Measurements from ENCODE around the gene ADO. TPM values are rescaled to one million over a fixed set of nuclear protein-coding genes. Genes with fewer than 3 reads are reported as not detected.
A peak's percentile ranks its signal among the peaks of the same experiment; 100 is the strongest.
"Not testable (repeated sequence)": the region's sequence is repeated elsewhere in the genome, so short reads cannot be mapped to it uniquely, and the experiment has no call there.

Gene ADO
- total and polyA plus RNA-seq, 8 donors = 1.8 to 25.4 (median 12.7) TPM

GRCh38 chr10:62772186-62772974 is 32.1 kb upstream of the ADO start:
- WGBS, 5 donors = 61 to 74% (median 67%) methylated on average over 7 of the region's 7 CpGs
- Histone ChIP-seq H3K36me3 (no peaks in the 10 kb centered on the region), H3K4me3 (no peak overlapping the region), H3K9me3 (no peaks in the 10 kb centered on the region), H3K4me1 (no peaks in the 10 kb centered on the region), H3K27ac (no peak overlapping the region), H3K27me3 (peaks cover 0 to 14% (median 0%) of the 10 kb centered on the region in 3 donors)
- intact Hi-C loops (cut with DNase I; ENCODE audit: low total_unique reads) = no loop called here
- DNase-seq = peak in 1 of 2 donors; percentile 40
- TF ChIP-seq EP300 (IDR thresholded peaks at IDR 0.05) (no peak), POLR2A (IDR thresholded peaks at IDR 0.05) (no peak), POLR2AphosphoS5 (IDR thresholded peaks at IDR 0.05) (no peak)
- TF ChIP-seq, protein P1, sequence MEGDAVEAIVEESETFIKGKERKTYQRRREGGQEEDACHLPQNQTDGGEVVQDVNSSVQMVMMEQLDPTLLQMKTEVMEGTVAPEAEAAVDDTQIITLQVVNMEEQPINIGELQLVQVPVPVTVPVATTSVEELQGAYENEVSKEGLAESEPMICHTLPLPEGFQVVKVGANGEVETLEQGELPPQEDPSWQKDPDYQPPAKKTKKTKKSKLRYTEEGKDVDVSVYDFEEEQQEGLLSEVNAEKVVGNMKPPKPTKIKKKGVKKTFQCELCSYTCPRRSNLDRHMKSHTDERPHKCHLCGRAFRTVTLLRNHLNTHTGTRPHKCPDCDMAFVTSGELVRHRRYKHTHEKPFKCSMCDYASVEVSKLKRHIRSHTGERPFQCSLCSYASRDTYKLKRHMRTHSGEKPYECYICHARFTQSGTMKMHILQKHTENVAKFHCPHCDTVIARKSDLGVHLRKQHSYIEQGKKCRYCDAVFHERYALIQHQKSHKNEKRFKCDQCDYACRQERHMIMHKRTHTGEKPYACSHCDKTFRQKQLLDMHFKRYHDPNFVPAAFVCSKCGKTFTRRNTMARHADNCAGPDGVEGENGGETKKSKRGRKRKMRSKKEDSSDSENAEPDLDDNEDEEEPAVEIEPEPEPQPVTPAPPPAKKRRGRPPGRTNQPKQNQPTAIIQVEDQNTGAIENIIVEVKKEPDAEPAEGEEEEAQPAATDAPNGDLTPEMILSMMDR (IDR thresholded peaks at IDR 0.05) = no peak

GRCh38 chr10:62778125-62778524 is 26.4 kb upstream of the ADO start:
- no peaks in the 10 kb centered on the region for H3K36me3 ChIP-seq
- intact Hi-C loops (cut with DNase I; ENCODE audit: low total_unique reads) = no loop called here
- TF ChIP-seq, protein P1 (IDR thresholded peaks at IDR 0.05) = no peak
- TF ChIP-seq POLR2AphosphoS5 (IDR thresholded peaks at IDR 0.05) = no peak
- TF ChIP-seq EP300 (IDR thresholded peaks at IDR 0.05) = no peak
- TF ChIP-seq POLR2A (IDR thresholded peaks at IDR 0.05) = no peak
- peaks cover 0 to 14% (median 0%) of the 10 kb centered on the region in 3 donors for H3K27me3 ChIP-seq
- H3K27ac ChIP-seq = no peak overlapping the region
- DNase-seq = no peak
- no peaks in the 10 kb centered on the region for H3K9me3 ChIP-seq
- no peaks in the 10 kb centered on the region for H3K4me1 ChIP-seq
- no peak overlapping the region for H3K4me3 ChIP-seq
- 85 to 93% (median 90%) methylated on average over 2 of the region's 2 CpGs for WGBS, 5 donors

DNA sequence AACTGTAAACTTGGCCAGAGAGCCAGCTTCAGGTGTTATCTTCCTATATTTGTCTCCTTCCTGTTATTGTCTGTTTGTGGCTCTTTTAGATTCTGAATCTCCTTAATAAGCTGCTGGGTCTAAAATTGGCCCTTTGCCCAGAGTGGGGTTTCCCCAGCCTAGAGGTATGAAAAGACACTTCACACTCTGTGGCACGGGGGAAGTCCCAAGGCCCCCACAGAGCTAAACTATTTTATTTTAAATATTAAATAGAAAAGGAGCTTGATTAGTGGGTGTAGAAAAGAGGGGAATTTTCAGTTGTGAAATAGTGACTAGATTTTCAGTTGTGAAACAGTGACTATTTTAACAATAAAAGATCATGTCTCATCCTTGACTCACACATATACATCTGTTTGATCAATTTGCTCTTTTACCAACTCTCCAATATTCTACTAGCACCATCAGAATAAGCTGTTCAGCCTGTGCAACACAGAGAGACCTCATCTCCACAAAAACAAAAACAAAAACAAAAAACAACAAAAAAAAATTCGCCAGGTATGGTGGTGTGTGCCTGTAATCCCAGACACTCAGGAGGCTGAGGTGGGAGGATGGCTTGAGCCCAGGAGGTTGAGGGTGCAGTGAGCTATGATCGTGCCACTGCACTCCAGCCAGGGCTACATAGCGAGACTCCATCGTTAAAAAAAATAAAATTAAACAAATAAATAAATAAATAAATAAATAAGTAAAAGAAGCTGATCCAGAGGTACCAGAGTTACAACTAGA is 24.9 kb upstream of the ADO start:
- H3K36me3 ChIP-seq = no peaks in the 10 kb centered on the region
- DNase-seq = peak; percentile 49 to 57
- peaks cover 0 to under 1% (median 0%) of the 10 kb centered on the region in 4 donors for H3K9me3 ChIP-seq
- no peak overlapping the region for H3K4me3 ChIP-seq
- H3K27me3 ChIP-seq = peaks cover 0 to 14% (median 0%) of the 10 kb centered on the region in 3 donors
- TF ChIP-seq POLR2A (IDR thresholded peaks at IDR 0.05) (no peak), POLR2AphosphoS5 (IDR thresholded peaks at IDR 0.05) (no peak), EP300 (IDR thresholded peaks at IDR 0.05) (no peak)
- TF ChIP-seq, protein P1 (IDR thresholded peaks at IDR 0.05) = no peak
- intact Hi-C loops (cut with DNase I; ENCODE audit: low total_unique reads) = no loop called here
- no peaks in the 10 kb centered on the region for H3K4me1 ChIP-seq
- 74 to 84% (median 76%) methylated on average over 5 of the region's 5 CpGs for WGBS, 5 donors
- H3K27ac ChIP-seq = no peak overlapping the region

- H3K27ac ChIP-seq; H3K27me3 ChIP-seq; H3K4me1 ChIP-seq; DNase-seq; H3K36me3 ChIP-seq; intact Hi-C loops (cut with DNase I; ENCODE audit: low total_unique reads); H3K4me3 ChIP-seq: not testable (repeated sequence)
- WGBS, 5 donors = 84 to 92% (median 89%) methylated on average over 3 of the region's 3 CpGs
- H3K9me3 ChIP-seq = peaks cover 0 to 17% (median 6%) of the 10 kb centered on the region in 4 donors
These were observed 20.0 kb upstream of the ADO start for GRCh38 chr10:62784537-62784936.

DNA sequence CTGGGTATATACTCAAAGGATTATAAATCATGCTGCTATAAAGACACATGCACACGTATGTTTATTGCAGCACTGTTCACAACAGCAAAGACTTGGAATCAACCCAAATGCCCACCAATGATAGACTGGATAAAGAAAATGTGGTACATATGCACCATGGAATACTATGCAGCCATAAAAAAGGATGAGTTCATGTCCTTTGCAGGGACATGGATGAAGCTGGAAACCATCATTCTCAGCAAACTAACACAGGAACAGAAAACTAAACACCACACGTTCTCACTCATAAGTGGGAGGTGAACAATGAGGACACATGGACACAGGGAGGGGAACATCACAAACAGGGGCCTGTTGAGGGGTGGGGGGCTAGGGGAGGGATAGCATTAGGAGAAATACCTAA is 16.2 kb upstream of the ADO start:
- intact Hi-C loops (cut with DNase I; ENCODE audit: low total_unique reads); H3K27me3 ChIP-seq; H3K27ac ChIP-seq; H3K36me3 ChIP-seq; DNase-seq; H3K4me3 ChIP-seq; H3K4me1 ChIP-seq: not testable (repeated sequence)
- peaks cover 0 to 17% (median 6%) of the 10 kb centered on the region in 4 donors for H3K9me3 ChIP-seq
- 82 to 89% (median 86%) methylated on average over 2 of the region's 2 CpGs for WGBS, 5 donors

Measured in stomach (tissue), 9 donors.